ENCODE measurements around the gene ARHGAP44. TPM values are rescaled to one million over a fixed set of nuclear protein-coding genes. Genes with fewer than 3 reads are reported as not detected.

ARHGAP44 gene
- total RNA-seq, 1 experiment from 2014 or later: 9.9 TPM

- no peak for DNase-seq
- Histone ChIP-seq H3K56ac (ENCODE audit: insufficient read length, low read depth, low read length) (no peak overlapping the region), H2AFZ (ENCODE audit: low read length) (no peak overlapping the region), H3K23me2 (ENCODE audit: insufficient read length, low read depth, low read length, poor library complexity, severe bottlenecking) (no peaks in the 10 kb centered on the region), H2BK20ac (ENCODE audit: low read depth, low read length, poor library complexity, severe bottlenecking) (no peak overlapping the region), H2BK12ac (ENCODE audit: insufficient read length, low read depth, low read length) (no peak overlapping the region), H3K4me2 (ENCODE audit: insufficient read depth, insufficient read length, low read length) (no peak overlapping the region), H3K79me2 (ENCODE audit: insufficient read depth, low read length) (peaks cover 2% of the 10 kb centered on the region; the same call in 1 of the 2 replicates), H4K91ac (ENCODE audit: insufficient read length, low read depth, low read length) (no peak overlapping the region), H3K4me1 (ENCODE audit: insufficient read depth, low read length) (peaks cover 2% of the 10 kb centered on the region; the same call in 1 of the 2 replicates), H4K20me1 (ENCODE audit: control insufficient read depth, insufficient read depth, insufficient read length) (no peaks in the 10 kb centered on the region), H3K18ac (ENCODE audit: insufficient read length, low read depth, low read length) (no peak overlapping the region), H4K5ac (ENCODE audit: insufficient read length, low read depth, low read length) (no peak overlapping the region), H3K9ac (ENCODE audit: extremely low read depth, insufficient read length, low read length) (no peak overlapping the region), H3T11ph (ENCODE audit: low read length) (no peak overlapping the region), H4K8ac (replicated peaks; ENCODE audit: insufficient read length, low read depth, low read length) (no peak overlapping the region), H2BK120ac (ENCODE audit: low read depth, low read length, poor library complexity, severe bottlenecking) (no peak overlapping the region), H3K9me3 (ENCODE audit: control insufficient read depth, low read depth, low read length) (peaks cover 14% of the 10 kb centered on the region), H3K4ac (ENCODE audit: low read depth, low read length) (no peak overlapping the region), H3K14ac (ENCODE audit: insufficient read depth, low read length) (no peak overlapping the region), H3K27me3 (ENCODE audit: insufficient read depth, low read length) (no peaks in the 10 kb centered on the region), H3K23ac (ENCODE audit: insufficient read length, low read depth, low read length) (no peak overlapping the region), H3K27ac (ENCODE audit: insufficient read length, low read depth, low read length) (no peak overlapping the region), H3K79me1 (ENCODE audit: insufficient read depth, low read depth, low read length, poor library complexity, severe bottlenecking) (peaks cover 4% of the 10 kb centered on the region), H2BK15ac (ENCODE audit: low read depth, low read length) (no peak overlapping the region), H2AK5ac (ENCODE audit: insufficient read length, low read length) (no peak overlapping the region), H2BK5ac (ENCODE audit: insufficient read length, low read length) (no peak overlapping the region)
- peaks cover 33 to 36% of the 10 kb centered on the region in 2 experiments for H3K9me3 Mint-ChIP-seq
- TF ChIP-seq CTCF (conservative IDR thresholded peaks at IDR 0.05): no peak
- peaks cover 28 to 41% (median 29%) of the 10 kb centered on the region in 3 experiments for H3K36me3 Mint-ChIP-seq (ENCODE audit: insufficient read depth in 1 of 3, low read depth in 3 of 3)
- no peak overlapping the region; a peak in 1 of 7 replicates for H3K27ac Mint-ChIP-seq
- H3K4me1 Mint-ChIP-seq: peaks cover 3 to 9% of the 10 kb centered on the region in 2 experiments
- WGBS (ENCODE audit: extremely low coverage, insufficient read length, low lambda C conversion rate): no CpG with 5 or more reads among the region's 1 CpG
- H3K27me3 Mint-ChIP-seq (ENCODE audit: low read depth): no peaks in the 10 kb centered on the region
- no peak overlapping the region for H3K4me3 Mint-ChIP-seq
Observed at GRCh38 chr17:12806630-12807029, 17.3 kb downstream of the ARHGAP44 start.
